Right atrium auricular region (tissue), 2 donors: ENCODE data around the gene PCSK5. TPM values are rescaled to one million over a fixed set of nuclear protein-coding genes. Genes with fewer than 3 reads are reported as not detected.

Experiments used
- DNase-seq: peaks from one replicate; pipeline ENCODE4 v3.0.0-alpha.2; 2019; ENCODE audit warnings: low spot score
- H3K27ac ChIP-seq, 2 donors: fragments of 200-600 bp; sonication (generic); 1 replicate in 1 of 2; 2 replicates in 1 of 2; pipeline ENCODE4 v1.5.1; 2016 to 2019
- H3K27me3 ChIP-seq, 2 donors: fragments of 200-600 bp; sonication (generic); one replicate each; pipeline versions ENCODE4 v1.5.1 to v1.6.0; 2017 to 2019
- H3K36me3 ChIP-seq: fragments of 200-600 bp; sonication (generic); one replicate; pipeline ENCODE4 v1.5.1; 2016
- H3K4me1 ChIP-seq, 2 donors: fragments of 200-600 bp; sonication (generic); one replicate each; pipeline versions ENCODE4 v1.5.1 to v1.6.0; 2017 to 2019
- H3K4me3 ChIP-seq, 2 donors: fragments of 200-600 bp; sonication (generic); 1 replicate in 1 of 2; 2 replicates in 1 of 2; pipeline ENCODE4 v1.5.1; 2017 to 2019; ENCODE audit warnings: mild to moderate bottlenecking in 1 of 2, moderate library complexity in 1 of 2
- H3K9me3 ChIP-seq, 2 donors: fragments of 200-600 bp; sonication (generic); one replicate each; pipeline ENCODE4 v1.5.1; 2019
- total RNA-seq, 2 donors: library from RNA; depleted of rRNA; stranded (reverse); fragments of >200 nt; gene quantifications; one replicate each; pipeline ENCODE4 v1.1.0, GENCODE V29; 2016
- TF ChIP-seq, protein P1 (sequence below), 2 donors: fragments of 200-600 bp; sonication (generic); IDR thresholded peaks; one replicate each; pipeline ENCODE4 v1.5.1; 2019; ENCODE audit warnings: antibody characterized with exemption in 2 of 2

The PCSK5 gene
- total RNA-seq, 2 donors from 2014 or later = 5.3 to 6.5 TPM

DNA sequence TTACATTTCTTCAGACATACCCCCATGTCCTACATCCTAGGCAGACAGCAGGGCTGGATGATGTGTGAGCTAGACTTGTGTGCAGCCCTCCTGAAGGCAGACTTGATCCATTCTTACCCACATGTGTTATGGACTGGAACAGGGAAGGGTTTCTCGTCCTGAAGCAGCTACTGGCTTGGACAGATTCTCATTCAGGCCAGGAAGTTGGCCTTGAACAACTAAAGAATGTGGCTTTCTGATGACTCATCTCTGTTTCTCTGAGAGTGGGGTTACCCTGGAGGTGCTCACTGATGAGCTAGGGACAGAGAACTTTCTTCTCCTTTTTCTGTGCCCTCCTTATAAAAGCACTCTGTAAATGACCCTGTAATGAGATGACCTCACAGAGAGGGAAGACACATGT lies 246.5 kb downstream of the PCSK5 start:
- DNase-seq = no peak

DNA sequence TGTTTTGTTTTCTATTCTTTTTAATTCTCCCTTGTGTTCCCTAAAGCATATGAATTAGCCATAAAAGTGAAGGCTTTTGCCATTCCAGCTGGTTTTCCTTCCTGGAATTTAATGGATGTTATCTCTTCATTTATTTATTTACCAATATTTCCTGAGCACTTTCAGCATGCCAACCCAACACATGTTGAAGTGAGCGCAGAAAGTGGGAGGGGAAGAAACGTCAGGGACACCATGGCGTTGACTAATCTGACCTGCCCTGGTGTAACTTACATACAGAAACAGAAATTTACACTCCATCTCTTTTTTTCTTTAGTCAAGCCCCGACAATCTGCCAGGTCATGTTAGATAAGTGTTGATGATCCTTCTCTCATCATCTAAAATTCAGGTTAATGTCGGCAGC lies 247.5 kb downstream of the PCSK5 start:
- H3K4me1 ChIP-seq = no peaks in the 10 kb centered on the region
- TF ChIP-seq, protein P1, sequence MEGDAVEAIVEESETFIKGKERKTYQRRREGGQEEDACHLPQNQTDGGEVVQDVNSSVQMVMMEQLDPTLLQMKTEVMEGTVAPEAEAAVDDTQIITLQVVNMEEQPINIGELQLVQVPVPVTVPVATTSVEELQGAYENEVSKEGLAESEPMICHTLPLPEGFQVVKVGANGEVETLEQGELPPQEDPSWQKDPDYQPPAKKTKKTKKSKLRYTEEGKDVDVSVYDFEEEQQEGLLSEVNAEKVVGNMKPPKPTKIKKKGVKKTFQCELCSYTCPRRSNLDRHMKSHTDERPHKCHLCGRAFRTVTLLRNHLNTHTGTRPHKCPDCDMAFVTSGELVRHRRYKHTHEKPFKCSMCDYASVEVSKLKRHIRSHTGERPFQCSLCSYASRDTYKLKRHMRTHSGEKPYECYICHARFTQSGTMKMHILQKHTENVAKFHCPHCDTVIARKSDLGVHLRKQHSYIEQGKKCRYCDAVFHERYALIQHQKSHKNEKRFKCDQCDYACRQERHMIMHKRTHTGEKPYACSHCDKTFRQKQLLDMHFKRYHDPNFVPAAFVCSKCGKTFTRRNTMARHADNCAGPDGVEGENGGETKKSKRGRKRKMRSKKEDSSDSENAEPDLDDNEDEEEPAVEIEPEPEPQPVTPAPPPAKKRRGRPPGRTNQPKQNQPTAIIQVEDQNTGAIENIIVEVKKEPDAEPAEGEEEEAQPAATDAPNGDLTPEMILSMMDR (IDR thresholded peaks at IDR 0.05) = no peak
- no peaks in the 10 kb centered on the region for H3K9me3 ChIP-seq

More for the DNA sequence above, 246.5 kb downstream of the PCSK5 start:
- Histone ChIP-seq H3K4me3 (no peak overlapping the region), H3K9me3 (no peaks in the 10 kb centered on the region), H3K27me3 (no peaks in the 10 kb centered on the region), H3K27ac (no peak overlapping the region), H3K36me3 (no peaks in the 10 kb centered on the region), H3K4me1 (no peaks in the 10 kb centered on the region)
- TF ChIP-seq, protein P1 (IDR thresholded peaks at IDR 0.05) = no peak

DNA sequence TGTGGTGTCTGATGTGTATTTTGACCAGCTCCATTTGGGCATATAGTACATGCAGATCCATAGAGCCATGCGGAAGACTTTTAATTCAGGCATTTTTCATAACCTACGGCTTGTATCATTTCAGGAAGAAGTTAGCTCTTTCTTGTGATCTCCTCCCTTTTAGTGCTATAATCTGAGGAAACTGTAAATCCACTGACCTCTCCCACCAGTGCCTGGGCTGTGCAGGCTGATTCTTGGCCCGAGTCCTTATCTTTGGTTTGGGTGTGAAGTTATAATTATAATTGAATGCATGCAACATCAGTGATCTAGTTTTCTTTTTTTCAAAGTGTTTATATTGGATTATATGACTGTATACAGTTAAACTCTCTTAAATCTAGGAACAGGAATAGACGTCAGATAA lies 247.9 kb downstream of the PCSK5 start:
- Histone ChIP-seq H3K27me3 (no peaks in the 10 kb centered on the region), H3K36me3 (no peaks in the 10 kb centered on the region), H3K27ac (no peak overlapping the region), H3K9me3 (no peaks in the 10 kb centered on the region), H3K4me1 (no peaks in the 10 kb centered on the region), H3K4me3 (no peak overlapping the region)
- DNase-seq = no peak
- TF ChIP-seq, protein P1 (IDR thresholded peaks at IDR 0.05) = no peak

More for the DNA sequence above, 247.5 kb downstream of the PCSK5 start:
- no peaks in the 10 kb centered on the region for H3K36me3 ChIP-seq
- no peak overlapping the region for H3K4me3 ChIP-seq
- no peak overlapping the region for H3K27ac ChIP-seq
- H3K27me3 ChIP-seq = no peaks in the 10 kb centered on the region
- DNase-seq = no peak

DNA sequence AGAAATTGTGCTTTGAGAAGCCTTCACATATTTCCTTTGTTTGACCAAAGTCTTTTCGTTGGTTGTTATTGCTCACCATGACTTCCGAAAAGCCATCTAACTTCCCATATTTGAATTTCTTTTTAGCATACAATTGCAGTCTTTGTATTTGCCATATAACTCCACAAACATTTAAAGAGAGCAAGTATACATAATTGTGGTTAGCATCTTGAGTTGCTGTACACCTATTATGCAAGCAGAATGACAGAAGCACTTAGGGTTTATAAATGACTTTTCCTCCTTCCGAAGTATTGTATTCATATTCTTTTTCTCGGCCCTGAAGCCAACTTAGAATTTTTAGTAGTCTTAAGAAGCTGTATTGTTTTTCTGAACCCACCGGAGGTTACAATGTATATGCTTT lies 253.4 kb downstream of the PCSK5 start:
- Histone ChIP-seq H3K9me3 (no peaks in the 10 kb centered on the region), H3K4me1 (no peaks in the 10 kb centered on the region), H3K27ac (no peak overlapping the region), H3K4me3 (no peak overlapping the region), H3K36me3 (no peaks in the 10 kb centered on the region), H3K27me3 (no peaks in the 10 kb centered on the region)
- TF ChIP-seq, protein P1 (IDR thresholded peaks at IDR 0.05) = no peak
- DNase-seq = no peak

DNA sequence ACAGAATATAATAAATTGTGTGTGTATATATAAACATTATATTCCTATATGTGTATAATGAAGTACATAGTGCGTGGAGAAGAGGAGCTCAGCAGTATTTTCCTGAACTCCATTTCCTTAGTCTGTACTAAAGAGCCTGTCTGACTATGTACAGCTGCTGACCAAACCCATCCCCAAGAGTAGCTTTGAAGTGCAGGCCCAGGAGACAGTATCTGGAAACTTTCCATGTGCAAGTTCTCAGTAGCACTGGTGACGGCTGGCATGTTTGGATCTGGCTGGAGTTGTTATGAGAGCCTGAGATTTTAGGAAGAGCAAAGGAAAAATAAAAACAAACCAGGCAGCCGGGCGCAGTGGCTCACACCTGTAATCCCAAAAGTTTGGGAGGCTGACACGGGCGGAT lies 259.5 kb downstream of the PCSK5 start:
- no peaks in the 10 kb centered on the region for H3K27me3 ChIP-seq
- no peak overlapping the region for H3K4me3 ChIP-seq
- H3K27ac ChIP-seq = no peak overlapping the region
- TF ChIP-seq, protein P1 (IDR thresholded peaks at IDR 0.05) = no peak
- DNase-seq = no peak
- no peaks in the 10 kb centered on the region for H3K9me3 ChIP-seq
- H3K4me1 ChIP-seq = no peaks in the 10 kb centered on the region
- H3K36me3 ChIP-seq = no peaks in the 10 kb centered on the region

DNA sequence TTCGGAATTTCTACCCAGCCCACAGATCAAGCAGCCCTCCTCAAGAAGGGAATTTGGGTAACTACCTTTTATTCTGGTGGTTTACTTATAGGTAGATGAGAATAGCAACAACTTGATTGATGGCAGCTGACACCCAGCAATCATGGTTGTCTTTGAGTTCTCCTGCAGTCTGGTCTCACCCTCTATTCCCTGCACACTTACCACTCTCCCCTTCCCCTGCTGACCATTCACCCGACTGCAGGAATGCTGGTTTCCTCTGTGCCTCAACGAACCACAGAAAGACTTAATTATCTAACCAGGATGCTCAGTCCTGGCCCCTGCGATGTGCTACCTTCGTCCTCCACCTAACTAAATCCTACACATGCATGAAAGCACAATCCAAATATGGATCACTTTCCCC lies 260.8 kb downstream of the PCSK5 start:
- Histone ChIP-seq H3K27ac (no peak overlapping the region), H3K9me3 (no peaks in the 10 kb centered on the region), H3K36me3 (no peaks in the 10 kb centered on the region), H3K27me3 (no peaks in the 10 kb centered on the region), H3K4me3 (no peak overlapping the region), H3K4me1 (no peaks in the 10 kb centered on the region)
- TF ChIP-seq, protein P1 (IDR thresholded peaks at IDR 0.05) = no peak
- DNase-seq = no peak
